Neuronal stem cell (in vitro differentiated cells): ENCODE data around the gene CDK5RAP3.

Experiments
- DNase-seq: peaks from one replicate; pipeline ENCODE4 v3.0.0-alpha.2; 2013; ENCODE audit warnings: low spot score
- H2AFZ ChIP-seq: one replicate; pipeline ENCODE4 v1.6.1; 2013; ENCODE audit warnings: mild to moderate bottlenecking, low read length, inconsistent platforms
- H2AK5ac ChIP-seq: 2 replicates; pipeline ENCODE4 v1.6.1; 2013; ENCODE audit warnings: low read depth, mild to moderate bottlenecking, inconsistent platforms, low read length, moderate library complexity, mixed read lengths
- H2BK120ac ChIP-seq: 2 replicates; pipeline ENCODE4 v1.6.1; 2013; ENCODE audit warnings: low read depth, mild to moderate bottlenecking, inconsistent platforms, low read length, moderate library complexity, mixed read lengths
- H2BK12ac ChIP-seq: one replicate; pipeline ENCODE4 v1.6.1; 2013; ENCODE audit warnings: low read length, inconsistent platforms
- H2BK15ac ChIP-seq: 2 replicates; pipeline ENCODE4 v1.6.1; 2013; ENCODE audit warnings: mild to moderate bottlenecking, low read length, inconsistent platforms, mixed read lengths
- H2BK5ac ChIP-seq: one replicate; pipeline ENCODE4 v1.6.1; 2013; ENCODE audit warnings: inconsistent platforms, mild to moderate bottlenecking, low read length, moderate library complexity
- H3K14ac ChIP-seq: one replicate; pipeline ENCODE4 v1.6.1; 2013; ENCODE audit warnings: low read length, inconsistent platforms
- H3K18ac ChIP-seq: 2 replicates; pipeline ENCODE4 v1.6.1; 2013; ENCODE audit warnings: low read length, inconsistent platforms
- H3K23ac ChIP-seq: 2 replicates; pipeline ENCODE4 v1.6.1; 2013; ENCODE audit warnings: low read depth, mild to moderate bottlenecking, mixed read lengths, low read length, inconsistent platforms; ENCODE audit not compliant: poor library complexity
- H3K27ac ChIP-seq: replicated peaks from 3 replicates; pipeline ENCODE4 v1.5.1; 2013; ENCODE audit warnings: low read length, inconsistent platforms
- H3K27me3 ChIP-seq, 3 experiments: 2 replicates each; pipeline ENCODE4 v1.6.1; 2013; ENCODE audit warnings: low read length in 3 of 3, mild to moderate bottlenecking in 2 of 3, inconsistent platforms in 1 of 3, low read depth in 1 of 3, mixed read lengths in 1 of 3, moderate library complexity in 1 of 3; ENCODE audit not compliant: control insufficient read depth in 3 of 3, insufficient read depth in 3 of 3
- H3K36me3 ChIP-seq, 2 donors: replicated peaks in 1 of 2; 2 replicates each; pipeline ENCODE4 v1.6.1; 2013; ENCODE audit warnings: low read length in 2 of 2; ENCODE audit not compliant: control insufficient read depth in 2 of 2, insufficient read depth in 2 of 2
- H3K4ac ChIP-seq: 2 replicates; pipeline ENCODE4 v1.6.1; 2013; ENCODE audit warnings: inconsistent platforms, mild to moderate bottlenecking, low read length, moderate library complexity
- H3K4me1 ChIP-seq, 2 donors: 1 replicate in 1 of 2; 2 replicates in 1 of 2; pipeline ENCODE4 v1.6.1; 2013; ENCODE audit warnings: low read length in 2 of 2, low read depth in 1 of 2; ENCODE audit not compliant: control insufficient read depth in 2 of 2, insufficient read depth in 1 of 2
- H3K4me2 ChIP-seq: one replicate; pipeline ENCODE4 v1.6.1; 2013; ENCODE audit warnings: mild to moderate bottlenecking, low read length, inconsistent platforms; ENCODE audit not compliant: insufficient read depth, poor library complexity, severe bottlenecking
- H3K4me3 ChIP-seq, 2 donors: 2 replicates each; pipeline ENCODE4 v1.5.1; 2013; ENCODE audit warnings: low read length in 2 of 2, mild to moderate bottlenecking in 2 of 2, inconsistent platforms in 1 of 2, moderate library complexity in 1 of 2
- H3K79me1 ChIP-seq: one replicate; pipeline ENCODE4 v1.6.1; 2013; ENCODE audit warnings: low read depth, mild to moderate bottlenecking, inconsistent platforms, low read length, moderate library complexity
- H3K9ac ChIP-seq: one replicate; pipeline ENCODE4 v1.6.1; 2013; ENCODE audit warnings: mild to moderate bottlenecking, low read depth, low read length, inconsistent platforms; ENCODE audit not compliant: poor library complexity
- H3K9me3 ChIP-seq, 2 donors: replicated peaks in 1 of 2; 2 replicates each; pipeline versions ENCODE3 to v1.6.1; 2013; ENCODE audit warnings: low read length in 2 of 2, mild to moderate bottlenecking in 2 of 2, inconsistent platforms in 1 of 2, low read depth in 1 of 2, mixed read lengths in 1 of 2, moderate library complexity in 1 of 2; ENCODE audit not compliant: control insufficient read depth in 2 of 2, insufficient read depth in 1 of 2
- H4K8ac ChIP-seq: one replicate; pipeline ENCODE4 v1.6.1; 2013; ENCODE audit warnings: low read depth, mild to moderate bottlenecking, inconsistent platforms, low read length, moderate library complexity
- H4K91ac ChIP-seq: one replicate; pipeline ENCODE4 v1.6.1; 2013; ENCODE audit warnings: low read length, low read depth, mild to moderate bottlenecking, inconsistent platforms; ENCODE audit not compliant: poor library complexity
- WGBS, 2 donors: extraction: QIAGEN DNeasy Blood & Tissue Kit; methylation state at CpG; one replicate each; pipeline ENCODE4 v1.1.7; 2013; ENCODE audit warnings: missing lambda C conversion rate in 2 of 2, mixed read lengths in 1 of 2; ENCODE audit not compliant: insufficient read length in 2 of 2, insufficient replicate concordance in 1 of 2; ENCODE audit errors: extremely low coverage in 2 of 2; 5-methylcytosine and 5-hydroxymethylcytosine counted together

The CDK5RAP3 gene

DNA sequence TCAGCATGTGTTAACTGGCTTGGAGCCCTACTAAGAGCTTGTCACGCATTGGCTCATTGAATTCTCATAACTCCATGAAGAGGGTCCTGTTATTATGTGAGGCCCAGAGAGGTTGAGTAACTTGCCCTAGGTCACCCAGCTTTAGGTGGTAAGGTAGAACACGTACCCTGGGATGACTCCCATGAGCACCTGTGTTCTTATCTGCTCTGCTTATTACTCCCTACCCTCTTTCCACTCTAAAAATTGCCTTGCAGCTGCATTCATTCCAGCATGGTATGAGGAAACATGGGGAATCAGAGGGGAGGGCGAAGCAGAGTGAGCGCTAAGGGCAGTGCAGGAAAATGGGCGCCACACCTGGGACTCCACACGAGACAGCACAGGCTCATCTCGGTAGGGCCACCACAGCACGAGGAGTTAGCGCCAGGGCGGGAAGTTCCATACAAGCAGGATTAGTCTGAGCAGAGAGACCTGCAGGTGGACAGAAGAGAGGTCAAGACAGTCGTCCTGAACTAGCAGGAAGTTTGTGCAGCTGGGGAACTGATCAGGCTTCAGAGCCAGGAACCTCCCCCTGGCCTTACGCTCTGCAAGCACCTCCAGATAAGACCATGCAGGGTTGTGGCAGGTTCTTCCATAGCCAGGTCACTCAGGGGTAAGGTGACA, 56.5 kb downstream of the CDK5RAP3 start:
- H3K23ac ChIP-seq, result no peak overlapping the region
- H2AK5ac ChIP-seq, result no peak overlapping the region
- no peak overlapping the region for H4K8ac ChIP-seq
- H3K18ac ChIP-seq, result no peak overlapping the region
- H2AFZ ChIP-seq, result no peak overlapping the region
- H2BK5ac ChIP-seq, result no peak overlapping the region
- H3K14ac ChIP-seq, result no peak overlapping the region
- no CpG with 5 or more reads among the region's 12 CpGs for WGBS, 2 donors
- H3K4ac ChIP-seq, result no peak overlapping the region
- H3K9me3 ChIP-seq, result no peaks in the 10 kb centered on the region
- H3K27me3 ChIP-seq, result peaks cover 0 to 15% (median 3%) of the 10 kb centered on the region in 3 experiments
- H3K9ac ChIP-seq, result no peak overlapping the region
- H3K27ac ChIP-seq, result no peak overlapping the region
- peaks cover 14 to 29% of the 10 kb centered on the region in 2 donors for H3K4me1 ChIP-seq
- no peak overlapping the region for H2BK15ac ChIP-seq
- H3K36me3 ChIP-seq, result no peaks in the 10 kb centered on the region
- H3K79me1 ChIP-seq, result no peaks in the 10 kb centered on the region
- peak overlapping the region in 1 of 2 donors; percentile 52 for H3K4me3 ChIP-seq
- no peak overlapping the region for H3K4me2 ChIP-seq
- H2BK12ac ChIP-seq, result no peak overlapping the region
- DNase-seq, result no peak
- H2BK120ac ChIP-seq, result no peak overlapping the region
- H4K91ac ChIP-seq, result no peak overlapping the region

DNA sequence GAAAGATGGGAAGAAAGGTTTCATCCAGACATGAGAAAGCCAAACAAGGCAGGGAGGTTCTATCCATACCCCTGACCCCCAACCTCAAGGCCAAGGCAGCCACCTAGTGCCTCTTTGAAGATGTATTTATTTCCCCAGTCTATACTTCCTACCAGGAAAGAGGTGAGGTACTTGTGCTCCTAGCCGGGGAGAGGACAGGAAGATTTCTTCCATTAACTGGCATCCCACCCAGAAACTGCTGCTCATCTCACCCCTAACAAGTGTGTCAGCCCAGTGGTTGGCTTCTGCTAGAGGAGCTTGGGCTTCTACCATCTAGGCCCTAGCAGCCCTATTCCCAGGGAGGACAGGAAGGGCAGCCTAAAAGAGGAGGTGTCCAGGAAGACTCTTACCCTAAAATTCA, 57.8 kb downstream of the CDK5RAP3 start:
- Histone ChIP-seq H2AK5ac (peak overlapping the region; percentile 41), H3K79me1 (no peaks in the 10 kb centered on the region), H2AFZ (no peak overlapping the region), H4K91ac (no peak overlapping the region), H3K18ac (no peak overlapping the region), H3K9me3 (no peaks in the 10 kb centered on the region), H3K4me1 (peaks cover 14 to 26% of the 10 kb centered on the region in 2 donors), H2BK12ac (no peak overlapping the region), H3K27ac (no peak overlapping the region), H3K9ac (no peak overlapping the region), H3K4ac (no peak overlapping the region), H3K23ac (no peak overlapping the region), H2BK5ac (peak overlapping the region; percentile 26), H2BK15ac (no peak overlapping the region), H3K4me2 (no peak overlapping the region), H3K27me3 (peaks cover 0 to 15% (median 6%) of the 10 kb centered on the region in 3 experiments), H3K4me3 (no peak overlapping the region), H3K36me3 (no peaks in the 10 kb centered on the region), H2BK120ac (no peak overlapping the region), H4K8ac (no peak overlapping the region), H3K14ac (no peak overlapping the region)
- DNase-seq, result no peak
- no CpG with 5 or more reads among the region's 1 CpG for WGBS, 2 donors

DNA sequence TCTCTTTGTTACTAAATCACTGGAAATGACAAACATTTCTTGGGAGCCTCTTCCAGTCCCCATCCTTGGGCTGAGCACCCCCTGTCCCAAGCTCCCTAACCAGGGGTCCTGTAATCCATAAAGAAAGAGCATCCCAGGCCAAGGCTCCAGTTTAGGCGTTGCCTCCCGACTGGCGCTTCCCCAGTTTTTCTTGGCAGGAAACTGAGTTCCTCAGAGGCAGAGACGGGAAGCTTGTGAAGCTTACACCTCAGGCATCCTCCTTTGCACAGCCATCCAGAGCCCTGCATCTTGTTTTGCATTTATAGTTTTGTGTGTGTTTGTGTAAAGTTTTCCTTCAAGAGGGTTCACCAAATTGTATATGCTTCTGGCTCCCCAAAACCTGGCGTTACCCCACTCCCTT, 59.6 kb downstream of the CDK5RAP3 start:
- no peak overlapping the region for H3K14ac ChIP-seq
- H3K79me1 ChIP-seq, result no peaks in the 10 kb centered on the region
- H3K27ac ChIP-seq, result no peak overlapping the region
- H3K9ac ChIP-seq, result no peak overlapping the region
- H3K27me3 ChIP-seq, result peaks cover 0 to 6% (median 6%) of the 10 kb centered on the region in 3 experiments
- H3K4ac ChIP-seq, result no peak overlapping the region
- no peak overlapping the region for H2AFZ ChIP-seq
- H2BK120ac ChIP-seq, result no peak overlapping the region
- H2AK5ac ChIP-seq, result no peak overlapping the region
- no peak for DNase-seq
- no peaks in the 10 kb centered on the region for H3K9me3 ChIP-seq
- no CpG with 5 or more reads among the region's 5 CpGs for WGBS, 2 donors
- H4K91ac ChIP-seq, result no peak overlapping the region
- H2BK15ac ChIP-seq, result no peak overlapping the region
- H3K18ac ChIP-seq, result no peak overlapping the region
- peaks cover 7 to 13% of the 10 kb centered on the region in 2 donors for H3K4me1 ChIP-seq
- H3K36me3 ChIP-seq, result no peaks in the 10 kb centered on the region
- no peak overlapping the region for H3K4me2 ChIP-seq
- no peak overlapping the region for H3K4me3 ChIP-seq
- no peak overlapping the region for H3K23ac ChIP-seq
- no peak overlapping the region for H4K8ac ChIP-seq
- no peak overlapping the region for H2BK5ac ChIP-seq
- H2BK12ac ChIP-seq, result no peak overlapping the region
